K562 (cell line): Measurements from ENCODE around the gene METTL23. TPM values are rescaled to one million over a fixed set of nuclear protein-coding genes. Genes with fewer than 3 reads are reported as not detected.

Experiments
- CBFB ChIP-seq: sonication (generic); formaldehyde crosslinking; IDR thresholded peaks from 2 replicates; pipeline ENCODE4 v1.4.0; 2020; ENCODE audit warnings: mild to moderate bottlenecking, missing genetic modification reagents
- COPS2 ChIP-seq: fragments of 450-650 bp; conservative IDR thresholded peaks from 2 replicates; pipeline ENCODE4 v1.6.1; 2016; ENCODE audit warnings: mild to moderate bottlenecking, moderate library complexity
- DPF2 ChIP-seq: fragments of 450-650 bp; IDR thresholded peaks from 2 replicates; pipeline ENCODE4 v1.6.1; 2016
- EHMT2 ChIP-seq: fragments of 450-650 bp; IDR thresholded peaks from 2 replicates; pipeline ENCODE4 v1.6.1; 2018; ENCODE audit warnings: antibody characterized with exemption
- FOXA1 ChIP-seq: fragments of 450-650 bp; IDR thresholded peaks from 2 replicates; pipeline ENCODE4 v1.6.1; 2016; ENCODE audit warnings: mild to moderate bottlenecking, borderline replicate concordance
- GATAD2B ChIP-seq: fragments of 450-650 bp; IDR thresholded peaks from 2 replicates; pipeline ENCODE4 v1.6.1; 2017; ENCODE audit warnings: mild to moderate bottlenecking, borderline replicate concordance
- KDM4B ChIP-seq, 2 experiments: fragments of 450-650 bp in 1 of 2; sonication (generic) in 1 of 2; IDR thresholded peaks; 2 replicates each; pipeline ENCODE4 v1.6.1; 2016 to 2017; ENCODE audit warnings: borderline replicate concordance in 2 of 2, antibody characterized with exemption in 1 of 2, low read depth in 1 of 2, mild to moderate bottlenecking in 1 of 2
- NCOA4 ChIP-seq: fragments of 450-650 bp; IDR thresholded peaks from 2 replicates; pipeline ENCODE4 v1.6.1; 2018; ENCODE audit warnings: mild to moderate bottlenecking; ENCODE audit not compliant: partially characterized antibody
- NCOA6 ChIP-seq: fragments of 450-650 bp; IDR thresholded peaks from 2 replicates; pipeline ENCODE4 v1.6.1; 2017; ENCODE audit warnings: mild to moderate bottlenecking
- NFE2 ChIP-seq: IDR thresholded peaks from 2 replicates; pipeline ENCODE4 v1.6.1; 2014; ENCODE audit warnings: antibody characterized with exemption, low read depth
- NFRKB ChIP-seq: fragments of 450-650 bp; IDR thresholded peaks from 2 replicates; pipeline ENCODE4 v1.6.1; 2016; ENCODE audit warnings: low read depth
- POLR3G ChIP-seq: IDR thresholded peaks from 2 replicates; pipeline ENCODE4 v1.6.1; 2011; ENCODE audit not compliant: insufficient read length, insufficient replicate concordance; ENCODE audit errors: extremely low read depth
- SMAD4 ChIP-seq: fragments of 250-450 bp; sonication (Bioruptor Pico); conservative IDR thresholded peaks from 2 replicates; pipeline ENCODE4 v1.8.0; 2021; ENCODE audit warnings: inconsistent platforms, mild to moderate bottlenecking, moderate library complexity
- XRCC3 ChIP-seq: fragments of 450-650 bp; IDR thresholded peaks from 2 replicates; pipeline ENCODE4 v1.6.1; 2017; ENCODE audit warnings: mild to moderate bottlenecking, moderate library complexity
- ZNF354B ChIP-seq: fragments of 250-450 bp; sonication (Bioruptor Pico); IDR thresholded peaks from 2 replicates; pipeline ENCODE4 v1.4.0; 2020
- ZNF561 ChIP-seq: fragments of 450-650 bp; formaldehyde crosslinking; conservative IDR thresholded peaks from 2 replicates; pipeline ENCODE4 v1.4.0; 2020; ENCODE audit warnings: mild to moderate bottlenecking, moderate library complexity
- ZNF644 ChIP-seq: fragments of 200-800 bp; sonication (Bioruptor generic); IDR thresholded peaks from 2 replicates; pipeline ENCODE4 v1.6.1; 2016; ENCODE audit warnings: low read depth, missing genetic modification characterization, missing compliant biosample characterization
- ZNF699 ChIP-seq: fragments of 250-450 bp; sonication (Bioruptor Pico); IDR thresholded peaks from 2 replicates; pipeline ENCODE4 v1.8.0; 2021; ENCODE audit warnings: mild to moderate bottlenecking, moderate library complexity; ENCODE audit not compliant: insufficient replicate concordance
- ZNF764 ChIP-seq: fragments of 250-450 bp; sonication (Bioruptor Pico); IDR thresholded peaks from 2 replicates; pipeline ENCODE4 v1.4.0; 2020; ENCODE audit warnings: low read depth, mild to moderate bottlenecking, moderate library complexity
- polyA plus RNA-seq, 8 experiments: library from polyadenylated mRNA; depleted of rRNA in 4 of 8; stranded (reverse) in 5 of 8; unstranded in 3 of 8; fragments of >200 nt; fragmentation: Nextera tagmentation in 2 of 8; fragmentation: Illumina TruSeq in 1 of 8; extraction: Ambion mirVana in 2 of 8; extraction: Trizol in 1 of 8; gene quantifications; 2 replicates each; pipeline versions ENCODE4 v1.2.1 to v1.2.3, GENCODE V29; 2011 to 2014; ENCODE audit warnings: inconsistent platforms in 1 of 8, missing spikeins in 1 of 8
- total RNA-seq, 7 experiments: library from RNA; depleted of rRNA in 6 of 7; stranded (reverse); fragments of >200 nt in 6 of 7; fragmentation: Illumina TruSeq in 2 of 7; extraction: Trizol in 2 of 7; gene quantifications; 2 replicates each; pipeline versions ENCODE4 v1.2.1 to v1.2.3, GENCODE V29; 2011 to 2021; ENCODE audit warnings: low replicate concordance in 1 of 7
- TF ChIP-seq, protein P1 (sequence below): fragments of 250-450 bp; sonication (Bioruptor Pico); IDR thresholded peaks from 2 replicates; pipeline ENCODE4 v1.8.0; 2021; ENCODE audit warnings: moderate library complexity, mild to moderate bottlenecking, inconsistent platforms
- TF ChIP-seq, protein P2 (sequence below): fragments of 250-450 bp; sonication (Bioruptor Pico); IDR thresholded peaks from 2 replicates; pipeline ENCODE4 v1.5.0; 2020; ENCODE audit warnings: mild to moderate bottlenecking

The METTL23 gene
- total and polyA plus RNA-seq, 9 of the 15 experiments (the other 6 are each of a cell fraction or from before 2014, with no cell fraction given) = 29.4 to 67.3 (median 41.6) TPM

GRCh38 chr17:76736349-76737081 lies 9.9 kb downstream of the METTL23 start (continued):
- no peak; the same call in 1 of the 2 replicates for TF ChIP-seq ZNF764 (CRISPR knock-in tag)
- TF ChIP-seq COPS2 = no peak
- TF ChIP-seq, protein P1, sequence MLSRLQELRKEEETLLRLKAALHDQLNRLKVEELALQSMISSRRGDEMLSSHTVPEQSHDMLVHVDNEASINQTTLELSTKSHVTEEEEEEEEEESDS (CRISPR knock-in tag) = no peak
- TF ChIP-seq, protein P2, sequence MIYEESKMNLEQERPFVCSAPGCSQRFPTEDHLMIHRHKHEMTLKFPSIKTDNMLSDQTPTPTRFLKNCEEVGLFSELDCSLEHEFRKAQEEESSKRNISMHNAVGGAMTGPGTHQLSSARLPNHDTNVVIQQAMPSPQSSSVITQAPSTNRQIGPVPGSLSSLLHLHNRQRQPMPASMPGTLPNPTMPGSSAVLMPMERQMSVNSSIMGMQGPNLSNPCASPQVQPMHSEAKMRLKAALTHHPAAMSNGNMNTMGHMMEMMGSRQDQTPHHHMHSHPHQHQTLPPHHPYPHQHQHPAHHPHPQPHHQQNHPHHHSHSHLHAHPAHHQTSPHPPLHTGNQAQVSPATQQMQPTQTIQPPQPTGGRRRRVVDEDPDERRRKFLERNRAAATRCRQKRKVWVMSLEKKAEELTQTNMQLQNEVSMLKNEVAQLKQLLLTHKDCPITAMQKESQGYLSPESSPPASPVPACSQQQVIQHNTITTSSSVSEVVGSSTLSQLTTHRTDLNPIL = no peak
- no peak for TF ChIP-seq KDM4B (IDR thresholded peaks at IDR 0.05; ENCODE audit: borderline replicate concordance in 2 of 2, low read depth in 1 of 2)
- peak; percentile 92 for TF ChIP-seq SMAD4 (CRISPR knock-in tag)
- TF ChIP-seq ZNF699 (CRISPR knock-in tag) = no peak
- TF ChIP-seq ZNF644 (tag) = 0 out of 2 replicates have a peak, but pooled peaks have one; percentile 59
- TF ChIP-seq NCOA4 = no peak
- TF ChIP-seq NCOA6 = no peak
- TF ChIP-seq POLR3G = no peak
- TF ChIP-seq FOXA1 = no peak
- TF ChIP-seq CBFB = 0 out of 2 replicates have a peak, but pooled peaks have one; percentile 88
- no peak for TF ChIP-seq DPF2
- TF ChIP-seq ZNF561 = 0 out of 2 replicates have a peak, but pooled peaks have one; percentile 37
- TF ChIP-seq NFE2 = no peak
- TF ChIP-seq GATAD2B = peak; percentile 78
- TF ChIP-seq ZNF354B = no peak
- TF ChIP-seq EHMT2 = no peak
- TF ChIP-seq NFRKB = no peak
- no peak for TF ChIP-seq XRCC3
